ENCODE measurements around the gene MBOAT2.

- TF ChIP-seq POLR2AphosphoS5 (IDR thresholded peaks at IDR 0.05) (no peak), EP300 (IDR thresholded peaks at IDR 0.05) (no peak), POLR2A (IDR thresholded peaks at IDR 0.05) (no peak)
- TF ChIP-seq, protein P1, sequence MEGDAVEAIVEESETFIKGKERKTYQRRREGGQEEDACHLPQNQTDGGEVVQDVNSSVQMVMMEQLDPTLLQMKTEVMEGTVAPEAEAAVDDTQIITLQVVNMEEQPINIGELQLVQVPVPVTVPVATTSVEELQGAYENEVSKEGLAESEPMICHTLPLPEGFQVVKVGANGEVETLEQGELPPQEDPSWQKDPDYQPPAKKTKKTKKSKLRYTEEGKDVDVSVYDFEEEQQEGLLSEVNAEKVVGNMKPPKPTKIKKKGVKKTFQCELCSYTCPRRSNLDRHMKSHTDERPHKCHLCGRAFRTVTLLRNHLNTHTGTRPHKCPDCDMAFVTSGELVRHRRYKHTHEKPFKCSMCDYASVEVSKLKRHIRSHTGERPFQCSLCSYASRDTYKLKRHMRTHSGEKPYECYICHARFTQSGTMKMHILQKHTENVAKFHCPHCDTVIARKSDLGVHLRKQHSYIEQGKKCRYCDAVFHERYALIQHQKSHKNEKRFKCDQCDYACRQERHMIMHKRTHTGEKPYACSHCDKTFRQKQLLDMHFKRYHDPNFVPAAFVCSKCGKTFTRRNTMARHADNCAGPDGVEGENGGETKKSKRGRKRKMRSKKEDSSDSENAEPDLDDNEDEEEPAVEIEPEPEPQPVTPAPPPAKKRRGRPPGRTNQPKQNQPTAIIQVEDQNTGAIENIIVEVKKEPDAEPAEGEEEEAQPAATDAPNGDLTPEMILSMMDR (IDR thresholded peaks at IDR 0.05), result no peak
Measured at GRCh38 chr2:8862230-8862629, 141.3 kb downstream of the MBOAT2 start.
